GM12874 (cell line): ENCODE results near the gene TRAM2.

Experiments
- CTCF ChIP-seq: IDR thresholded peaks from 2 replicates; pipeline ENCODE4 v1.5.1; 2011; ENCODE audit warnings: low read depth, mild to moderate bottlenecking, control low read depth, low read length, moderate library complexity; ENCODE audit not compliant: insufficient read depth

Gene TRAM2

GRCh38 chr6:52511163-52511562 is 65.7 kb downstream of the TRAM2 start:
- TF ChIP-seq CTCF: no peak

GRCh38 chr6:52510213-52510562 is 66.7 kb downstream of the TRAM2 start:
- TF ChIP-seq CTCF: no peak

DNA sequence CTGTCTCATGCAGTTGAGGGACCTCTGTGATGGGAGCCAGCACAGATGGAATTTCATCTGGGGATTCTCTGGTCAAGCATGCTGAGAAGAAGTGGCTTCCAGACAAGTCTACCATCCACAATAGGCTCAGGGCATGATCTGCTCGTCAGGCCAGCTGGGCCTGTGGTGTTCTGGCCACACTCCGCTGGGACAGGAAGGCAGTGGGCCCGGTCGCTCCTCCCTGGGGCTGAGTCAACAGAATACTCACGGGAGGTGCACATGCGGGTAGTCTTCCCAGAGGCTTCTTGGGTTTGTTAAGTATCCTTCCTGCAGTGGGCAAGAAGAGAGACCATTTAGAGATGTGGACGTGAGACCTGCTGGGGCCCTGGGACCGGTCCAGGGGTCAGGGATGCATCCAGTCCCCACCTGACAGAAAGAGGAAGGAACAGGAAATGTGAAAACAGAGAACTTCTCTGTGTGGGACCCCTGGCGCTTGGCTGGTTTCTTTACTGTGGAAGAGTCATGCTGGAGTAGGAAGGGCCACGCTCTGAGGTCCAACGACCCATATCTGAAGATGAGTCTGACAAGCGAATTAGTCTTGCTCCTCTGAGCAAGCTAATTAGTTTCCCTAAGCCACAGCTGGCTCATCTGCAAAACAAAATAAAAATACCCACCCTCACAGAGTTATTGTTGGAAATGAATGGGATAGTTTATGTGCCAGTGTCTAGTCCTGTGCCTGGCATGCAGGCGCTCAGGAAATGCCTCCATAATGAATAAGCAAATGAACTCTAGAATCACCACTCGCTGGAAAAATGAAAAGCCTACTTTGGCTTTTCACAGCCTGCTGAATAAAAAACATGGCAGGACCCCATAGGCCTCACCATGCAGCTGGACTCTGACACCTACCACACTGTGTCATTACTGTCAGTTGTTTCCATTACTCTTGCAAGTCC is 67.3 kb downstream of the TRAM2 start:
- TF ChIP-seq CTCF: no peak

GRCh38 chr6:52508261-52508739 is 68.6 kb downstream of the TRAM2 start:
- no peak for TF ChIP-seq CTCF

- TF ChIP-seq CTCF: no peak
Observed at GRCh38 chr6:52507557-52508260, 69.2 kb downstream of the TRAM2 start.

DNA sequence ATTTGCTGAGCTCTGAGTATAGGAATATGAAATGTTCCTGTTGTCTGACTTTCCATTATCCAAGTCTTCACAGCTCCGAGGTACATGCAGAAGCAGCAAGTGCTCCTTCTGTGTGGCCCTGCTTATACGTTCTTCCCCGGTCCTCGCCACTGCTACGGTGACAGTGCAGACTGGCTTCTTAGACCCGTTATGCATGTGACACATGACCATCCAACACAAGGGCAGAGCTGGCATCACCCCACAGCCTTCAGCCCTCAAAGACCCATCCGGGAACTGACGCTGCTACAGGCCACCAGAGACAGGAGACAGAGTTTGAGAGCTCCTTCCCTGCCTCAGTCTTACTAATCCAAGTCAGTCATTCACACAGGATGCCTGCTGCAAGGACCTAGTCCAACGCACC is 70.4 kb downstream of the TRAM2 start:
- TF ChIP-seq CTCF: no peak

DNA sequence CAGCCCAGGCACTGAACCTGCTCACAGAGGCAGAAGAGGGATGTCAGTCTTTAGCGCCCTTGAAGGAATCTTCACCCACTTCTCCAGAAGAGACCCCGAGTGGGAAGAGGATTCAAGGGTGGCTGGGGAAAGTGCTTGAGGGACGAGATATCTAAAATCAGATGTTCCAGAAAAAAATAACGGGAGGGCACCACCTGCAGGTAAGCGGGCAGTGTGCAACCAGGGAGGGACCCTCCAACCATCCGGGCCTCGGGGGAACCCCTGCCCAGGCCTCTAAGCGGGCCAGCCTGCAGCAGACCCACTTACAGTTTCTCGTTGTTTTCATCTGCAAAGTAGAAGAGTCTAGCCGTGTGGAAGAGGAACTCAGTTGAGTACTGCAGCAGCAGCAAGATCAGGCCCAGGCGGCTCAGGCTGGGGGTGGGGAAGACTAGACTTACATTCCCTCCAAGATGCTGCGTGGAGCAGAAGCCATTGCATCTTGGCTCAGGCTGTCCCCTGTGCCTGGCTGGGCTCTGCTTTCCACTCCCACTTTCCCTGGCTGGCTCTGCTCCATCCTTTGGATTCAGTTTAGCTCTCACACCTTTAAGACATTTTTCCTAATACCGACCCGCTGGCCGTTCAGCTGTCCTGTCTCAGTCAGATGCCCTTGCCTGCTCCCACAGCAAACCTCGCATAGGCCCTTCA is 71.0 kb downstream of the TRAM2 start:
- TF ChIP-seq CTCF: no peak
